GM19238 (cell line): ENCODE data around the gene SPON2.
A peak's percentile ranks its signal among the peaks of the same experiment; 100 is the strongest.

Experiments
- DNase-seq: peaks from one replicate; pipeline ENCODE4 v3.0.0; 2011; ENCODE audit warnings: low spot score; ENCODE audit not compliant: insufficient read length

Gene SPON2

GRCh38 chr4:1172228-1172851 lies at the start of gene SPON2:
Gene SPON2, minus strand, starts transcription at chr4:1172583.
- DNase-seq = no peak

- DNase-seq = no peak
Measured at GRCh38 chr4:1221155-1221870, 48.9 kb upstream of the SPON2 start.

DNA sequence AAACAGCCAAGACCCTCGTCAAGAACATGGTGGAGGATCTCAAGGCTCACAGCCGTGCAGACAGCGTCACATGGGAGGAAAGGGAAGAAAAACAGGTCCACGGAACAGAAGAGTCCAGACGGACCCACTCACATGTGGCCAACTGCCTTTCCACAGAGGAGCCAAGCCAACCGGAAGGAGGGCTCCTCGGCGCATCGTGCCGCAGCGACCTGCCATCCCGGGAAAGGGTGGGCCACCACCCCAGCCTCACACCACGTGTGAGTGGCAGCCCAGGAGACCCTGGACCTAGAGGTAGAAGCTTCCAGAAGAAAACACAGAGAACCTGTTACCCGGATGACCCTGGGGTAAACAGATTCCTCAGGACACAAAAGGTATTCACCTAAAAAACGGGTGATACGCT lies 48.2 kb upstream of the SPON2 start:
- DNase-seq = no peak

DNA sequence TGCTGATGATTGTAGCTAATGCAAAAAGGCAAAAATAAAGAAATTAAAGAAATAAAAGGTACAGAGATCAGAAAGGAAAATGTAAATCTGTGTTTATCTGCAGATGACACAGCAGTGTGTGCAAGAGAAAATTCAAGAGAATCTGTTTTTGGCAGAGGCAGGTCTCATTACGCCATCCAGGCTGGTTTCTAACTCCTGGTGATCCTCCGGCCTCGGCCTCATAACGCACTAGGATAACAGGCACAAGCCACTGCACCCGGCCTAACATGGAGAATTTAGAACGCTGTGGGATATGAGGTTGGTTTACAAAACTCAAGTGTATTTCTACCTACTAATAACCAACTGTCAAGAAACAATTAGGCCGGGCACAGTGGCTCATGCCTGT lies 47.2 kb upstream of the SPON2 start:
- DNase-seq = no peak

DNA sequence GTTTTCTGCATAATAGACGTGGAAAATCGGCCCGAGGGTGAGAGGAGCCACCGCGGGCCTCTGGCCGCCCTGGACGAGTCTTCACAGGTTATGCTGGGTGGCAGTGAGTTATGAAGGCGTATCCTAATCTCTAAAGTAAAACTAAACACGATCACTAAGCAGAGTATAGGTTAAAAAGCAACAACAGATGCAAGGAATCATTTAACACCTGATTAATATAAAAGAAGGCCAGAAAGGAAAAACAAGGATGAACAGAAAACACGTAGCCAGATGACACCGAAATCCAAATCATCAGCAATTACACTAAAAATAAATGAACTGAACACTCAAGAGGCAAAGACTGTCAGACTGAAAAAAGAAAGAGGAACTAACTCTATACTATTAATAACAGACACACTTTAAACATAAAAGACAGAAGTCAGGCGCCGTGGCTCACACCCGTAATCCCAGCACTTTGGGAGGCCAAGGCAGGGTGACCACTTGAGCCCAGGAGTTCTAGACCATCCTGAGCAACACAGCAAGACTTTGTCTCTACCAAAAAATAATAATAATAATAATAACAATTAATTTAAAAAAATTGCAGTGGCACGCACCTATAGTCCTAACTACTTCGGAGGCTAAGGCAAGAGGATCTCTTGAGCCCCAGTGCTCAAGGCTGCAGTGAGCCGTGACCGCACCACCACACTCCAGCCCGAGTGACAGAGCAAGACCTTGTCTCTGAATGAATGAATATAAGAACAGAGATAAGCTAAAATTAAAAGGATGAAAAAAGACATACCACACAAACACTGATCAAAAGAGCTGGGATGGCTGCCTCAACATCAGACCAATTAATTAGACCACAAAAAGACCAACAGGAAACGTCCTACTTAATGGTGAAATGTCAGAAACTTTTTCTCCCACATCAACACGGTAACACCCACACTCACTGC lies 46.5 kb upstream of the SPON2 start:
- DNase-seq = peak; percentile 66

GRCh38 chr4:1217366-1217765 lies 45.0 kb upstream of the SPON2 start:
- no peak for DNase-seq

DNA sequence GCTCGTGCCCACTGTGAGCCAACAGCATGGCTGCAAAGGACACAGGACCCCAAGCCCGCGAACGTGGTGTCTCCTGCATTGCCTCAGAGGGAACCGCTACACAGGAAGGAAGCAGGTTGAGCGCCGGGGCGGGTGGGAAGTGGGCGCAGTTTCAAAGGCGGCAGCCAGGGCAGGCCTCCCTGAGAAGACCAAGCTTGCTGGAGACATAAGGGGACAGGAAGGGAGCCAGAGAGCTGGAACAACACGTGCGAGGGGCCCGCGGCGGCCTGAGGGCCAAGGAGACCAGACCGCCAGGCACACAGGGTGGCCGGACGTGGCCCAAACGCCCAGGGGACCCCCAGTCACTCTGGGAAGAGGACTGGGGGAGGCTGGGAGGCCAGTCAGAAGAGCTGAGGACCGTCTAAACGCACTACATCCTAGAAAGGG lies 44.5 kb upstream of the SPON2 start:
- DNase-seq = peak; percentile 74

GRCh38 chr4:1216076-1216614 lies 43.8 kb upstream of the SPON2 start:
- no peak for DNase-seq

- no peak for DNase-seq
Measured at GRCh38 chr4:1215141-1216075, 43.0 kb upstream of the SPON2 start.

- DNase-seq = no peak
Measured at GRCh38 chr4:1214101-1215095, 42.0 kb upstream of the SPON2 start.

DNA sequence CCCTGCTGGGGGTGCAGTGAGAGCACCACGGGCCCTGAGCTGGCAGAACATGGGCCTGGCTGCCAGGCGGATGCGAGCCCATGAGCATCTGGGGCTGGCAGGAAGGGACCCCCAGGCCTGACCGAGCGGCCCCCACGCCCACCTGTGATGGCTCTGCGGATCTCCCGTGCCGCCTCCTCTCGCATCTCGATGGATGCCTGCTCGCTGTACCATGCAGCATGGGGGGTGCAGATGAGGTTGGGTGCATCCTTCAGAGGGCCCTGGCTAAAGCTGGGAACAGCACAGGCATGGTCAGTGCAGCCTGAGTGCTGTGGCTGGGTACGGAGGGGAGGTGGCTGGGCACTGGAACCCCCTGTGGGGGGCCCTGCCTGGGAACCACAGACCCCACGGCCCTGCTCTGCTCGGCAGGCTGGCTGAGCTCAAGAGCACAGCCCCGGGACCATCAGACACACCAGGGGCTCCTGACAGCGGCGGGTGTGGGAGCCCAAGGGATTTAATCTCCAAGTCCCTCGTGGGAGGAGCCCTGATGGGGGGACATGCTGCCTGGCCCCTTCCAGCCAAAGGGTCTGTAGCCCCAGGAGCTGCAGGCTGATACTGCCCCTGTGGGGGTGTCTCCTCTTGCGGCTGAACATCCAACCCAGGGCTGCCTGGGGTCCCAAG lies 41.1 kb upstream of the SPON2 start:
- DNase-seq = no peak

DNA sequence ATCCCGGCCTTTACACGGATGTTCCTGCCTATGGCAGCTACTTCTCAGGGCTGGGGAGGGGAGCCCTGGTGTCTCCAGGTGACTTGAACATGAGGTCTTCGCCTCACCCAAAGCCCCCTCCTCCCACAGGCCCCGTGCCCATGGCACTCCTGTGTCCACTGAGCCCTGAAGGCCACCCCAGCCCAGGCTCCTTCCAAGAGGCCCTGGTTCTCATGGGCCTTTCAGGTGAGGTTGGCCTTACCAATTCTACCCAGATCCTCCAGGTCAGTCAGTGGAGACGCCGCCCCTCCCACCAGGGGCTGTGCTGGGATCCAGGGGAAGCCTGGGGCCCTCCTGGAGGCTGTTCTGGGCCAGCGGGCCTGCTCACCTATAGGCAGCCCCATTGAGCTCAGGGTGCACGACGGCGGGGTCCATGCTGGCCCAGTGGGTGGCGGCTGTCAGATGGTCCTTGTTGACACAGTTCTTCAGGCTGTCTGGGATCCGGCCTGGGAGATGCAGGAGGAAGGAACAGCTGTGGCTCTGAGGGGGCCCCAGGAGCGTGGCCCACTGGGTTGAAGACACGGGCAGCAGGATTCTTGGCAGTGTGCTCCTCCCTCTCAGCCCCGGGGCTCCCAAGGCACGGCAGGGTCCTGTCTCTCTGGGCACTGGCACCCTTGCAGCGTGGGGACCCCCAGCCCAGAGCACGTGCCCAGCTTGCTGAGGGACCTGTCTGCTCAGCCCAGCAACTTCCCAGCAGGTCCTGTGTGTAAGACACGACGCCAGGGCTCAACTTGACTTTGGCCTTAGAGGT lies 40.4 kb upstream of the SPON2 start:
- no peak for DNase-seq

GRCh38 chr4:1211891-1212545 lies 39.6 kb upstream of the SPON2 start:
- DNase-seq = no peak

DNA sequence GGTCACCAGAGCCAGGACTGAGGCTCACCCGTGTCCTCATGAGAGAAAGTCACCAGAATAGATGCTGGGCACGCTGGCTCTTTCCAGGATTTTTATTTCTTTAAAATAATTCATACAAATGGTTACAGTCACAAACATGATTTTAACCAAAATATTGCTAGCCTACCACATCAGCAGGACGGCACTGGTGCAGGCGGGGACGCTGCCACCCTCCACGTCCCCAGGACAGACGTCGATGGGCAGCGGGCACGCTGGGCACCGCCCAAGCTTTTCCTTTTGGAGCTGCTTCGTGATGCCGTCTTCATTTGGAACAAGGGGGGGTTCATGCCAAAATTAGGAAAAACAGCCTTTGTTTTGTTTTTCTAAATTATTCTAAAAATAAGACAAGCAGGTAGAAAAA lies 39.0 kb upstream of the SPON2 start:
- no peak for DNase-seq

- DNase-seq = no peak
Measured at GRCh38 chr4:1210971-1211370, 38.6 kb upstream of the SPON2 start.

DNA sequence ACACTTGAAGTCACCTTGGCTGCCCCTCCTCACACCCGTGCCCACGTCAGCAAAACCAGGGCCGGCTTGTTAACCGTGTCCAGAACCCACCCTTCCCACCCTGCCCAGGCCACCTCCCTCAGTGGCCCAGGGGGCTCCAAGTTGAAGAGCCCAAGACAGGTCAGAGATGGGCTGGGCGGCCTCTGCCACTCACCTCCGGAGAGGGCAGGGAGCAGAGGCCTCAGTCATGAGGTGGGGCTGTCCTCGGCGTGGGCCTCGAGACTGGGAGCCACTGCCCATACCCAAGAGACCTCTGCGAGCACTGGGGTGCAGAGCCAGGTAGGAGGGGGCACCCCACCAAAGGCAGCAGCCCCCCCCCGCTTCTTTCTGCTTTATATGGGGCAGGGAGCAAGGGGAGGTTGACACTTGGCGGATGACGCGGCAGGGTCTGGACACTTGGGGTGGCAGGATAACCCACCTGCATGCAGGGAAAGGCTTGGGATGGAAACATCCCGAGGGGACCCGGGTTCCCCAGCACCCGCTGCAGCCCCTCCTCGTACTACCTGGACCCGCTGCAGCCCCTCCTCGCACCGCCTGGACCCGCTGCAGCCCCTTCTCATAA lies 38.0 kb upstream of the SPON2 start:
- no peak for DNase-seq

GRCh38 chr4:1209821-1210220 lies 37.4 kb upstream of the SPON2 start:
- DNase-seq = no peak
